GM10266 (cell line): ENCODE measurements around the gene FAM111A.
A peak's percentile ranks its signal among the peaks of the same experiment; 100 is the strongest.
"Not testable (repeated sequence)": the region's sequence is repeated elsewhere in the genome, so short reads cannot be mapped to it uniquely, and the experiment has no call there.

ENCODE experiments used
- DNase-seq: peaks from one replicate; pipeline ENCODE4 v3.0.0; 2012; ENCODE audit errors: extremely low spot score
- CTCF ChIP-seq: IDR thresholded peaks from 2 replicates; pipeline ENCODE4 v1.5.1; 2012; ENCODE audit warnings: mild to moderate bottlenecking, low read depth; ENCODE audit not compliant: control insufficient read depth, insufficient read depth; ENCODE audit errors: missing control alignments

FAM111A gene, protein sequence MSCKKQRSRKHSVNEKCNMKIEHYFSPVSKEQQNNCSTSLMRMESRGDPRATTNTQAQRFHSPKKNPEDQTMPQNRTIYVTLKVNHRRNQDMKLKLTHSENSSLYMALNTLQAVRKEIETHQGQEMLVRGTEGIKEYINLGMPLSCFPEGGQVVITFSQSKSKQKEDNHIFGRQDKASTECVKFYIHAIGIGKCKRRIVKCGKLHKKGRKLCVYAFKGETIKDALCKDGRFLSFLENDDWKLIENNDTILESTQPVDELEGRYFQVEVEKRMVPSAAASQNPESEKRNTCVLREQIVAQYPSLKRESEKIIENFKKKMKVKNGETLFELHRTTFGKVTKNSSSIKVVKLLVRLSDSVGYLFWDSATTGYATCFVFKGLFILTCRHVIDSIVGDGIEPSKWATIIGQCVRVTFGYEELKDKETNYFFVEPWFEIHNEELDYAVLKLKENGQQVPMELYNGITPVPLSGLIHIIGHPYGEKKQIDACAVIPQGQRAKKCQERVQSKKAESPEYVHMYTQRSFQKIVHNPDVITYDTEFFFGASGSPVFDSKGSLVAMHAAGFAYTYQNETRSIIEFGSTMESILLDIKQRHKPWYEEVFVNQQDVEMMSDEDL

DNA sequence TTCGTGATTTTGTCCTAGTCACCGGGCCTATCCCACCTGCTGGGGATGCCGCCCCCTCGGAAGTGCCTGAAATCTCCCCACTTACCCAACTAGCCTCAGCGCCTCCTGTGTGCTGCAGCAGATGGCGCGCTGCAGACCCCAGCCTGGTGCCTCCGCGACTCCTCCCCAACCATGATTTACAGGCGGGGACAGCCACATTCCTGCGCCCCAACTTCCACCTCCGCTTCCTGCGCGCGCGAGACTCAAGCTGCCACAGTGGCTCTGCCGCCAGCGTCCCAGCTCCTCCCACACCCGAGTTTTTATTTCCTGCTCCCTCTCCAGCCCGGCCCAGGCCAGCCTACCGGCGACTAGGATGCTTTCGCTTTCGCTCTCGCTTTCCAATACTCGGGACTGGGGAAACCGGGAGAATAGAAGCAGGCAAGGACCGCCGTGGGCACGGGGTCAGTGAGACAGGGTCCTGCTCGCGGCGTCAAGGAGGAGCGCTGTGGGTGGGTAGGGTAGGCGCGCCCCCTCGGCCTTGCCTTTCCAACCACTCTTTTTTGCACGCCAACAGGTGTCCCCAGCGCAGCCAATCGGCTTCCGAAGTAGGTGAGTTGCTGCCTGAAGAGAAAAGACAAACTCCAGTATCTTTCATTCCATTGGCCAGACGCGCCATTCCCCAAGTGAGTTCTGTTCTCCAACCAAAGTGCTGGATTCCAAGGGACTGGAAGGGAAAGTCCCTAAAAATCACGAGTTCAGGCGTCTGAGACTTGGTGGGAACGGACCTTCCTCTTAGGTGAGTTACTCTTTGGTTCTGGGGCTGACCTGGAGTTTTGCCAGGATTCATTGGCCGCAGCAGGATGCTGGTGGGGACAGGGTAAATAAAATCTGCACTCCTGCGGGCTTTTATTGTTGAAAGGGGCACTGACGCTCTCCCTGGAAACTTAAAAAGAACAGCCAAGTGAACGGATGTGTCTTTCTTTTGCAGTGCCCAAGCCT, at the start of gene FAM111A:
Gene FAM111A, plus strand, starts transcription at position 327 of the 978 bp plus-strand sequence. CDS start 6,017 bp downstream, outside the sequence.
- TF ChIP-seq CTCF, result peak; percentile 71
- peak; percentile 84 for DNase-seq

DNA sequence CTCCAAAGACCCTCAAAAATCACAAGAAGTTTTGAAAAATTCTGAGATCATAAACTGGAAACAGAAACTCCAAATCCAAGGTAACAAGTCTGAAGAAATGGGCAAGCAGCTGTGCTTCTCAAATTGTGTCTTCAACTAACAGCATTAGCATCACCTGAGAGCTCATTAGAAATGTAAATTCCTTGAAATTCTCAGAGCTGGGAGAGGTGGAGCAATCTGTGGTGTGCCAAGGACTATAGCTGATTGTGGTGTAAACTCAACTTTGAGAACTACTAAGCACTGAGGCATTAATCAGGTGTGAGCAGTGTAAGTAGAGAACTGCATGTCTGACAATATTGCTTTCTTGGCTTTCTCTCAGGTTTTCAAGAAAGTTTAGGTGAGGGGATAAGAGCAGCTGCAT, 49.1 kb upstream of the FAM111A start:
- not testable (repeated sequence) for DNase-seq

- not testable (repeated sequence) for DNase-seq
Measured at GRCh38 chr11:59095225-59095624, 47.4 kb upstream of the FAM111A start.

DNA sequence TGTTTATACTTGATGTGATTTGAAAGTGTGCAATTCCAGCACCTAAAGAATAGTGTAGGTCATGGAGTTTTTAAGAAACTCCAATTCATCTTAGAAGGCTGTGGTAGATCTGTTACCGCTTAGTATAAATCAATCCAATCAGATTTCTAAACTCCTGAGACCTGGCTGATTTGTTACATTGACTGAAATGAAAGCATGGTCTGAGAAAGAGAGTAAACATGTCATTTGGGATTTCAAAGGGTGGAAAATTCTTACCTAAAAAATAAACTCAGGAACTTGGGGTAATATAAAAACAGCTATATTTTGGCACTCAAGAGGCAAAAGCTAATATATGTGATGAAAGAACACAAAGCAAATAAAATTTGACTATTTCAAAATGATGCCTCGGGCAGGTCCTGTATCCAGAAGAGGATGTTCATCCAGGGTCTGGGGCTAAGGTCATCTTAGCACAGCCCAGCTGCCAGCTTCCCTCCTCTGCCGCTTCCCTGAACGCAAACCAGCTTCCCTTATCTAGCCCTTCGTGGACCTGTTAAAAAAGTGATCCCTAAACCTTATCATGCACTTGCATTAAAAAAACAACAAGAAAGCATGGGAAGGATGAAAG, 46.6 kb upstream of the FAM111A start:
- DNase-seq, result not testable (repeated sequence)

- peak; percentile 57 for TF ChIP-seq CTCF
- peak; percentile 29 for DNase-seq
Measured at GRCh38 chr11:59097113-59097708, 45.4 kb upstream of the FAM111A start.

- not testable (repeated sequence) for DNase-seq
Measured at GRCh38 chr11:59097938-59098337, 44.7 kb upstream of the FAM111A start.

- DNase-seq, result peak; percentile 64
- peak; percentile 76 for TF ChIP-seq CTCF
Measured at GRCh38 chr11:59102259-59102765, 40.3 kb upstream of the FAM111A start.

DNA sequence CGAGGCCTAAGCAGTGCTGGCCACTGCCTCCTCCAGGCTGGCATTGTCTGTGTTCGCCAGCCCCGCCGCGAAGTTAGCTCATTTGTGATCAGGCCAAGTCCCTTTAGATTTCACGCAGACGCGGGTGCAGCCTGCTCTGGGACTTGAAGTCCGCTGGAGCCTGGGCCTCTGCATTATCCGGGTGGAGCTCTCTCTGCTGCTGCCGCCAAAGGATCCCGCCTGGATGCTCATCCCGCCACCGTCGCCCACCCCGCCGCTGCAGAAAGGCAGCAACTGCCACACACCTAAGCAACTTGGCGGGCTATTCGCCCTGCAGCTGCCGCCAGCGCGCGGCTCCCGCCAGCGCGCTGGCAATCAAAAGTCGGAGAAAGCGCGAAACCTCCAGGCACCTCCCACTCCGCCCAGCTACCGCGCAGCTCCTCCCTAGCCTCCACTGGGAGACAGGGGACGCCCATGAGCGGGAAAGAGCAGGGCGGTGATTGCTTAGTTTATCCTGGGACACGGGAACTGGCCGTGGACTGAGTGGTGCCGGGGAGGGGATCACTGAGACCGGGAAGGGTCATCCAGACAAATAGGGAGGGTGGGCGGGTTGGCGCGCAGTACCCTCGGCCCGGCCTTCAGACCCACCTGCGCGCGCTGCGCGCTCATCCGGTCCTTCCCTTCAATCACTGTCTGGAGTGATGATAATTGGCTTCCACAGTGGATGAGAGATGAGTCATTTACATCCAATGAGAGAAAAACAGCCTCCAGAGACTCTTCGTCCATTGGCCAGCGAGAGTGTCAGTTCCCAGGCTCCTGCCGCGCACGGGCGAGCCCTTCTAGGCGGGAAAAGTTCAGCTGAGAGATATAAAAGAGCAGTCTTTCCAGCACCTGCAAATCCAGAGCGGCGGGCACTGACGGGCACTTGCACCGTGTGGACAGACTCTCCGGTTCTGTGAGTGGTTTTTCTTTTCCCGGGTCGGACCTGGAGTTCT, 36.0 kb upstream of the FAM111A start, which contains the start of gene FAM111B:
Gene FAM111B, plus strand, starts transcription at position 875 of the 974 bp plus-strand sequence. CDS start 2,389 bp downstream, outside the sequence.
- peak; percentile 78 for DNase-seq
- no peak for TF ChIP-seq CTCF

DNA sequence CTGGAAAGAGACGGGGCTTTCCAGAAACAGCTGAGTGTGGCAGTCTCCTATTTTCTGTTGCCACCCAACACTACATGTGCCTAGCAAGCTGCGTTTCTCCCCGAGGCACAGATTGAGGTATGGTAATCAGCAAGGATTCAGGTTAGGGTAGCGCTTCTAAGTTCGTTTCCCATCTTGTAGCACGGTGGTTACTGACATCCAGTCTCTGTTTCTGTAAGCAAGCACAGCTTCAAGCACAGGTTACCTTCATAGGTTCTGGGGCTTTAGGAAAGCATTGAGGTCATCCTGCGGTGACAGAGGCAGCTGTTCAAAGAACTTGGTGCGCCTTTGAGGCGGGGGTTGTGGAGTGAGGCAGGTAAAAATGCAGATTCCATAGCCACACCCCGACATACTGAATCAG, 34.9 kb upstream of the FAM111A start:
- DNase-seq, result not testable (repeated sequence)
